GM23248 (cell line): ENCODE data around the gene ERN2. TPM values are rescaled to one million over a fixed set of nuclear protein-coding genes. Genes with fewer than 3 reads are reported as not detected.

ENCODE experiments used
- DNase-seq: peaks from one replicate; pipeline ENCODE4 v3.0.0-alpha.2; 2015
- H2AFZ ChIP-seq: fragments of 200-600 bp; sonication (generic); 2 replicates; pipeline ENCODE4 v1.6.1; 2016; ENCODE audit warnings: antibody characterized with exemption
- H3F3A ChIP-seq: fragments of 200-600 bp; sonication (generic); 2 replicates; pipeline ENCODE4 v1.6.1; 2016; ENCODE audit warnings: mild to moderate bottlenecking, antibody characterized with exemption, mixed run types; ENCODE audit not compliant: insufficient read depth
- H3K27ac ChIP-seq: fragments of 200-600 bp; sonication (generic); 2 replicates; pipeline ENCODE4 v1.5.1; 2016; ENCODE audit warnings: mild to moderate bottlenecking
- H3K27me3 ChIP-seq: fragments of 200-600 bp; sonication (generic); replicated peaks from 2 replicates; pipeline ENCODE4 v1.6.1; 2016; ENCODE audit warnings: mild to moderate bottlenecking; ENCODE audit not compliant: insufficient read depth
- H3K36me3 ChIP-seq: fragments of 200-600 bp; sonication (generic); 2 replicates; pipeline ENCODE4 v1.6.1; 2016; ENCODE audit warnings: low read depth, mild to moderate bottlenecking
- H3K4me1 ChIP-seq: fragments of 200-600 bp; sonication (generic); 2 replicates; pipeline ENCODE4 v1.6.1; 2016; ENCODE audit warnings: mild to moderate bottlenecking; ENCODE audit not compliant: insufficient read depth
- H3K4me2 ChIP-seq: fragments of 200-600 bp; sonication (generic); one replicate; pipeline ENCODE4 v1.6.1; 2016; ENCODE audit warnings: mild to moderate bottlenecking; ENCODE audit not compliant: unreplicated experiment
- H3K4me3 ChIP-seq: fragments of 200-600 bp; sonication (generic); 2 replicates; pipeline ENCODE4 v1.5.1; 2016; ENCODE audit warnings: mild to moderate bottlenecking
- H3K79me2 ChIP-seq: fragments of 200-600 bp; sonication (generic); 2 replicates; pipeline ENCODE4 v1.6.1; 2016; ENCODE audit warnings: mild to moderate bottlenecking; ENCODE audit not compliant: insufficient read depth
- H3K9ac ChIP-seq: fragments of 200-600 bp; sonication (generic); 2 replicates; pipeline ENCODE4 v1.6.1; 2016; ENCODE audit warnings: mild to moderate bottlenecking
- H3K9me2 ChIP-seq: fragments of 200-600 bp; sonication (generic); 2 replicates; pipeline ENCODE4 v1.6.1; 2016; ENCODE audit warnings: mixed run types, mild to moderate bottlenecking, moderate library complexity; ENCODE audit not compliant: insufficient read depth
- H3K9me3 ChIP-seq: fragments of 200-600 bp; sonication (generic); one replicate; pipeline ENCODE4 v1.6.1; 2017; ENCODE audit warnings: low read depth
- H4K20me1 ChIP-seq: fragments of 200-600 bp; sonication (generic); 2 replicates; pipeline ENCODE4 v1.6.0; 2016; ENCODE audit not compliant: insufficient read depth
- EZH2phosphoT487 ChIP-seq: fragments of 200-600 bp; sonication (generic); IDR thresholded peaks from 2 replicates; pipeline ENCODE4 v1.6.1; 2018; ENCODE audit warnings: antibody characterized with exemption, moderate library complexity, mild to moderate bottlenecking, low read depth; ENCODE audit not compliant: insufficient read depth
- WGBS, 2 experiments: methylation state at CpG; one replicate each; pipeline ENCODE4 v1.1.6; 2015 to 2017; ENCODE audit warnings: low lambda C conversion rate in 2 of 2, low coverage in 1 of 2; ENCODE audit errors: missing lambda C conversion rate in 2 of 2; 5-methylcytosine and 5-hydroxymethylcytosine counted together
- in situ Hi-C: fragments of 300-500 bp; cut with MboI; formaldehyde crosslinking; loops from 2 replicates; pipeline ENCODE4 v1.15.0; 2020
- polyA plus RNA-seq: library from polyadenylated mRNA; unstranded; fragments of >200 nt; fragmentation: Nextera tagmentation; extraction: Ambion mirVana; gene quantifications from 2 replicates; pipeline ENCODE4 v1.2.1, GENCODE V29; 2016
- total RNA-seq: library from RNA; depleted of rRNA; stranded (reverse); fragments of >200 nt; shearing (Covaris generic); gene quantifications from 2 replicates; pipeline ENCODE4 v1.2.3, GENCODE V29; 2014; rRNA removed

The ERN2 gene
- total and polyA plus RNA-seq, 2 experiments from 2014 or later: not detected

DNA sequence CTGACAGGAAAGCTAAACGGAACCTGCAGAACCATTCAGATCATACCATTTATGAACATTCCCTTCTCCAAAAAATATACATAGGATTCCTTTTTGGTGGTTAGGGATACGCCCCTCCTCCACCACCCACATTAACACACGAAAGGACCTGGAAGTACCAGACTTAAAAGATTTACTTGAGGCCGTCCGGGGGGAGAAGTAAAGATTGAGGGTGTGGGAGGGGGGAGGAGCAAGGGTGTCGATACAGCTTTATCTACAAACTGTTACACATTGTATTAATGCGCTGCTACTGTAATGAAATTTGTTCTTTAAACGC lies 72.4 kb downstream of the ERN2 start:
- Histone ChIP-seq H3K4me2 (peak overlapping the region; percentile 86), H3K27ac (peak overlapping the region; percentile 60), H4K20me1 (peaks cover under 1% of the 10 kb centered on the region; the same call in 1 of the 2 replicates), H3F3A (no peaks in the 10 kb centered on the region), H3K9me2 (no peaks in the 10 kb centered on the region), H3K4me1 (peaks cover 7% of the 10 kb centered on the region; the same call in 1 of the 2 replicates), H2AFZ (peak overlapping the region; percentile 96), H3K79me2 (peaks cover 72% of the 10 kb centered on the region), H3K27me3 (no peaks in the 10 kb centered on the region), H3K9ac (peak overlapping the region; percentile 93), H3K4me3 (peak overlapping the region; percentile 99), H3K9me3 (no peaks in the 10 kb centered on the region), H3K36me3 (peaks cover 12% of the 10 kb centered on the region; the same call in 1 of the 2 replicates)
- in situ Hi-C loops: no loop called here
- DNase-seq: peak; percentile 32
- WGBS, 2 experiments: 0 to 1% methylated on average over 8 of the region's 8 CpGs
- TF ChIP-seq EZH2phosphoT487: no peak

Other genes with a start within 250 kb of the ERN2 start
- gene GGA2, start 202.7 kb downstream of the ERN2 start, total RNA-seq: 9.6 and 13.0 TPM in 2 replicates
- gene GGA2, start 202.7 kb downstream of the ERN2 start, polyA plus RNA-seq: 16.0 and 17.7 TPM in 2 replicates
- 23.4 and 27.1 TPM in 2 replicates for gene EARS2, start 155.9 kb downstream of the ERN2 start, total RNA-seq
- gene EARS2, start 155.9 kb downstream of the ERN2 start, polyA plus RNA-seq: 15.3 and 15.6 TPM in 2 replicates
- gene UBFD1, start 155.5 kb downstream of the ERN2 start, total RNA-seq: 129 and 160 TPM in 2 replicates
- gene UBFD1, start 155.5 kb downstream of the ERN2 start, polyA plus RNA-seq: 47.7 and 50.2 TPM in 2 replicates
- gene NDUFAB1, start 116.9 kb downstream of the ERN2 start, total RNA-seq: 78.9 and 118 TPM in 2 replicates
- gene NDUFAB1, start 116.9 kb downstream of the ERN2 start, polyA plus RNA-seq: 234 and 235 TPM in 2 replicates
- gene PALB2, start 71.9 kb downstream of the ERN2 start, total RNA-seq: 5.4 and 15.3 TPM in 2 replicates
- gene PALB2, start 71.9 kb downstream of the ERN2 start, polyA plus RNA-seq: 7.8 and 8.5 TPM in 2 replicates
- gene DCTN5, start 71.8 kb downstream of the ERN2 start, total RNA-seq: 38.2 and 41.9 TPM in 2 replicates
- 47.6 and 49.7 TPM in 2 replicates for gene DCTN5, start 71.8 kb downstream of the ERN2 start, polyA plus RNA-seq
- gene PLK1, start 34.3 kb downstream of the ERN2 start, total RNA-seq: 17.2 and 20.0 TPM in 2 replicates
- gene PLK1, start 34.3 kb downstream of the ERN2 start, polyA plus RNA-seq: 32.7 and 34.6 TPM in 2 replicates
- not detected in 2 replicates for gene CHP2, start 41.8 kb upstream of the ERN2 start, total RNA-seq
- gene CHP2, start 41.8 kb upstream of the ERN2 start, polyA plus RNA-seq: not detected in 2 replicates
- gene PRKCB, start 122.8 kb upstream of the ERN2 start, total RNA-seq: not detected in 2 replicates
- gene PRKCB, start 122.8 kb upstream of the ERN2 start, polyA plus RNA-seq: not detected in 2 replicates